Renal cortical epithelial cell (primary cell): ENCODE data around the gene MAPKAPK2. TPM values are rescaled to one million over a fixed set of nuclear protein-coding genes. Genes with fewer than 3 reads are reported as not detected.
"Not testable (repeated sequence)": the region's sequence is repeated elsewhere in the genome, so short reads cannot be mapped to it uniquely, and the experiment has no call there.

Experiments
- DNase-seq: peaks from one replicate; pipeline ENCODE4 v3.0.0-alpha.2; 2011; ENCODE audit warnings: low read depth
- total RNA-seq: library from RNA; depleted of rRNA; stranded (reverse); fragments of >200 nt; gene quantifications from 2 replicates; pipeline ENCODE4 v1.2.3, GENCODE V29; 2014

The MAPKAPK2 gene
- total RNA-seq, 1 donor from 2014 or later: 85.1 TPM

DNA sequence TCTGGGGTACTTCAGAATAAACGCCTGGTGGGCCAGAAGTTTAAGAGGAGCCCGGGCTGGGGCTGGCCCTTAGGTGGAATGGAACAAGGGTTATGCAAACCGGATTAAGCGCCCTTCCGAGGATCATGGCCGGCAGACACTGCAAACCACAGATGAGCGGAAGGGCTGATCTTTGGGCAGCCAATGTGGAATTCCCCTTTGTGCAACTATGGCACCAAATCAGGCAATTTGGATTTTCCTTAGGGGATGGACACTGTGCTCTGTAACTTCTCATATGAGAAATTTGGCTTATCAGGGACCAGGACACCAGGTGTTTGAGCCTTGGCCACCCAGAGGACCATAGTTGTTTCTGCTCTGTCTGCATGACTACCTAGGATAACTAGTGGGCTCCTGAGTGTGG lies 93.3 kb downstream of the MAPKAPK2 start:
- no peak for DNase-seq

DNA sequence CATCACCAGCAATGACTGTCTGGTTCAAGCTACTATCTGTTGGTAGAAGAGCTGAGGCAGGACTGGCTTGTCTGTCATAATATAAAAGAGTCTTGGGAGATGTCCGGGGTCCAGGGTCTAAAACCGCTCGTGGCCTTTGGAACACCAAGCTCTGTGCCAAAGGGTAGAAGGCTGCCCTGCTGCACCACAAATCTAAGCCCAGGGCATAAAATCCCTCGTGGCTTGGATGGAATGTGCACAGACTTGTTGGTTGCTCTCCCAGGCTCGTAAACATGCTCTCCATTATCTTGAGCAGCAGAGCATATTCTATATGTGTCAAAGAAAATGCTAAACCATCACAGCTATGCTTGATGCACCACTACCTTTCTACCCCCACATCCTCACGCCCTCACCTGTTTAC lies 94.2 kb downstream of the MAPKAPK2 start:
- not testable (repeated sequence) for DNase-seq

- DNase-seq: no peak
Measured at GRCh38 chr1:206779638-206780037, 94.9 kb downstream of the MAPKAPK2 start.

DNA sequence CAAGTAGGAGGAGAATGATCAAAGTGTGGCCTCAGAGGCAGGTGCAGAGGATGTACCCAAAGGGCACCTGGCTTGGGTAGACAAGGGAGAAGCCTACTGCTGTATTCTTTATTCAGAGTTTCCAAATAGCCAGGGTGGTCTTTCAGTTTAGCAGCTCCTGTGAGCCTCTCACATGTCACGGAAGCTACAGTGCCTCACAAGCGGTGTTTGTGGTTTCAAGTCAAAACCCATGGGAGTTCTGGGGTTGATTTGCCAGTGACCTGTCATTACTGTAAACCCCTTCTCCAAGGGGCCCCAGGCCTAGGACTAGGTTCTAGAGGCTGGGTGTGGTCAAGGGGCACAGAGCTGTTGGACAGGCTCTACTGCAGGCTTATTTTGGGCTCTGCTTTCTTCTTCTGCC lies 97.7 kb downstream of the MAPKAPK2 start:
- DNase-seq: no peak

- DNase-seq: no peak
Measured at GRCh38 chr1:206783506-206783905, 98.8 kb downstream of the MAPKAPK2 start.

Other genes with a start within 250 kb of the MAPKAPK2 start
- 13.6 and 19.6 TPM in 2 replicates for gene IKBKE, start 214.4 kb upstream of the MAPKAPK2 start, total RNA-seq
- 0.35 and 0.52 TPM in 2 replicates for gene RASSF5, start 177.4 kb upstream of the MAPKAPK2 start, total RNA-seq
- gene EIF2D, start 72.4 kb upstream of the MAPKAPK2 start, total RNA-seq: 40.5 and 52.8 TPM in 2 replicates
- 13.5 and 15.6 TPM in 2 replicates for gene DYRK3, start 49.4 kb upstream of the MAPKAPK2 start, total RNA-seq
- gene IL19, start 85.9 kb downstream of the MAPKAPK2 start, total RNA-seq: not detected in 2 replicates
- gene IL10, start 87.6 kb downstream of the MAPKAPK2 start, total RNA-seq: not detected in 2 replicates
- gene IL20, start 180.7 kb downstream of the MAPKAPK2 start, total RNA-seq: not detected in 2 replicates
- gene IL24, start 212.5 kb downstream of the MAPKAPK2 start, total RNA-seq: not detected in 2 replicates
- gene FCMR, start 237.0 kb downstream of the MAPKAPK2 start, total RNA-seq: 0.05 TPM in 1 of 2 replicates, not detected in the other